Measurements from ENCODE around the gene C11orf24. TPM values are rescaled to one million over a fixed set of nuclear protein-coding genes. Genes with fewer than 3 reads are reported as not detected.

Gene C11orf24
- total RNA-seq, 2 donors from 2014 or later: 25.1 to 61.0 TPM

DNA sequence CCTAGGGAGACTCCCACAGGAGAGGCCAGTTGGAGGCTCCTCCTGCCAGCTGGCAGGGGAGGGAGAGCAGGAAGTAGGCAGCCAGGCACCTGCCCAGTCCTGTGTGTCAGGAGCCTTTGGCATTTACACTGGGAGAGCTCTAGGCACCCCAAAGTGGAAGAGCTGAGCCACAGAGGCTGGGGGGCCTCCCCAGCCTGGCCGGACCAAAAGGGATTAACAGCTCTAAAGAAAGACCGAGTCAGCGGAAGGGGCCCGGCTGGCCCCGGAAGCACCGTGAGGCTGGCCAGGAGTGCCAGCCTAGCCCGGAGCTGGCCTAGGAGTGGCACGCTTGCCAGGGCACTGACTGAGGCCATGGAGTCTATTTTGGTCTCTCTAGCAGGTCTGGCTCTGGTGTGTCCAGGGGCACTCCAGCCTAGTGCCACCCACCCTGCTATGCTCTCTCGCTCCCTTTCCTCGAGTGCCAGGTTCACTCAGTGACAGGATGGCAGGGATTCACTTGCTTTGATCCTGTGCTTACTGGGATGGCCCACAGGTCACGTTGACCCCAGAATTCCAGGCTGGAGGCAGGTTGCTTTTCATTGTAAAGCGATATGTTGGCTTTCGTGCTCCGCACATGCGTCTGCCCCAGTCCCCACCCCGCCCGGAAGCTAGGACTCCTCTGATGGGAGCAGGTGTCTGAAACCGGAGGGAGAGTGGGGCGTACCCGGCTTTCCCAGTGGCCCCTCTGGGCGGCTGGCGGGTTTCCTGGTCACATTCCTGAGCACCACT, 55.4 kb downstream of the C11orf24 start:
- peak; percentile 58 for DNase-seq (ENCODE audit: low spot score)
- WGBS: 62% methylated on average over 22 of the region's 22 CpGs
- Histone ChIP-seq H3K27me3 (replicated peaks; ENCODE audit: insufficient read depth) (no peaks in the 10 kb centered on the region), H3K4me3 (no peak overlapping the region), H3K36me3 (no peaks in the 10 kb centered on the region), H3K27ac (peak overlapping the region in 1 of 2 donors; percentile 53), H3K4me1 (replicated peaks) (no peaks in the 10 kb centered on the region), H3K9me3 (no peaks in the 10 kb centered on the region)
- TF ChIP-seq POLR2AphosphoS5 (IDR thresholded peaks at IDR 0.05) (peak; percentile 38), POLR2A (IDR thresholded peaks at IDR 0.05) (no peak)
- TF ChIP-seq, protein P1, sequence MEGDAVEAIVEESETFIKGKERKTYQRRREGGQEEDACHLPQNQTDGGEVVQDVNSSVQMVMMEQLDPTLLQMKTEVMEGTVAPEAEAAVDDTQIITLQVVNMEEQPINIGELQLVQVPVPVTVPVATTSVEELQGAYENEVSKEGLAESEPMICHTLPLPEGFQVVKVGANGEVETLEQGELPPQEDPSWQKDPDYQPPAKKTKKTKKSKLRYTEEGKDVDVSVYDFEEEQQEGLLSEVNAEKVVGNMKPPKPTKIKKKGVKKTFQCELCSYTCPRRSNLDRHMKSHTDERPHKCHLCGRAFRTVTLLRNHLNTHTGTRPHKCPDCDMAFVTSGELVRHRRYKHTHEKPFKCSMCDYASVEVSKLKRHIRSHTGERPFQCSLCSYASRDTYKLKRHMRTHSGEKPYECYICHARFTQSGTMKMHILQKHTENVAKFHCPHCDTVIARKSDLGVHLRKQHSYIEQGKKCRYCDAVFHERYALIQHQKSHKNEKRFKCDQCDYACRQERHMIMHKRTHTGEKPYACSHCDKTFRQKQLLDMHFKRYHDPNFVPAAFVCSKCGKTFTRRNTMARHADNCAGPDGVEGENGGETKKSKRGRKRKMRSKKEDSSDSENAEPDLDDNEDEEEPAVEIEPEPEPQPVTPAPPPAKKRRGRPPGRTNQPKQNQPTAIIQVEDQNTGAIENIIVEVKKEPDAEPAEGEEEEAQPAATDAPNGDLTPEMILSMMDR (IDR thresholded peaks at IDR 0.05): no peak
- intact Hi-C loops (cut with DNase I): no loop called here

GRCh38 chr11:68215524-68216170, 56.1 kb downstream of the C11orf24 start:
- DNase-seq (ENCODE audit: low spot score): no peak
- TF ChIP-seq POLR2A (IDR thresholded peaks at IDR 0.05) (no peak), POLR2AphosphoS5 (IDR thresholded peaks at IDR 0.05) (no peak)
- TF ChIP-seq, protein P1 (IDR thresholded peaks at IDR 0.05): no peak
- WGBS: 75% methylated on average over 6 of the region's 6 CpGs
- H3K27ac ChIP-seq: peak overlapping the region in 1 of 2 donors; percentile 53
- H3K4me3 ChIP-seq: no peak overlapping the region
- no peaks in the 10 kb centered on the region for H3K36me3 ChIP-seq
- intact Hi-C loops (cut with DNase I): no loop called here
- no peaks in the 10 kb centered on the region for H3K9me3 ChIP-seq
- no peaks in the 10 kb centered on the region for H3K27me3 ChIP-seq (replicated peaks; ENCODE audit: insufficient read depth)
- H3K4me1 ChIP-seq (replicated peaks): no peaks in the 10 kb centered on the region

GRCh38 chr11:68215087-68215445, 56.7 kb downstream of the C11orf24 start:
- no peak for DNase-seq (ENCODE audit: low spot score)
- 75% methylated on average over 15 of the region's 15 CpGs for WGBS
- Histone ChIP-seq H3K36me3 (no peaks in the 10 kb centered on the region), H3K9me3 (no peaks in the 10 kb centered on the region), H3K27ac (no peak overlapping the region), H3K4me1 (replicated peaks) (no peaks in the 10 kb centered on the region), H3K4me3 (no peak overlapping the region), H3K27me3 (replicated peaks; ENCODE audit: insufficient read depth) (no peaks in the 10 kb centered on the region)
- no peak for TF ChIP-seq POLR2A (IDR thresholded peaks at IDR 0.05)
- TF ChIP-seq POLR2AphosphoS5 (IDR thresholded peaks at IDR 0.05): no peak
- TF ChIP-seq, protein P1 (IDR thresholded peaks at IDR 0.05): no peak
- intact Hi-C loops (cut with DNase I): no loop called here

DNA sequence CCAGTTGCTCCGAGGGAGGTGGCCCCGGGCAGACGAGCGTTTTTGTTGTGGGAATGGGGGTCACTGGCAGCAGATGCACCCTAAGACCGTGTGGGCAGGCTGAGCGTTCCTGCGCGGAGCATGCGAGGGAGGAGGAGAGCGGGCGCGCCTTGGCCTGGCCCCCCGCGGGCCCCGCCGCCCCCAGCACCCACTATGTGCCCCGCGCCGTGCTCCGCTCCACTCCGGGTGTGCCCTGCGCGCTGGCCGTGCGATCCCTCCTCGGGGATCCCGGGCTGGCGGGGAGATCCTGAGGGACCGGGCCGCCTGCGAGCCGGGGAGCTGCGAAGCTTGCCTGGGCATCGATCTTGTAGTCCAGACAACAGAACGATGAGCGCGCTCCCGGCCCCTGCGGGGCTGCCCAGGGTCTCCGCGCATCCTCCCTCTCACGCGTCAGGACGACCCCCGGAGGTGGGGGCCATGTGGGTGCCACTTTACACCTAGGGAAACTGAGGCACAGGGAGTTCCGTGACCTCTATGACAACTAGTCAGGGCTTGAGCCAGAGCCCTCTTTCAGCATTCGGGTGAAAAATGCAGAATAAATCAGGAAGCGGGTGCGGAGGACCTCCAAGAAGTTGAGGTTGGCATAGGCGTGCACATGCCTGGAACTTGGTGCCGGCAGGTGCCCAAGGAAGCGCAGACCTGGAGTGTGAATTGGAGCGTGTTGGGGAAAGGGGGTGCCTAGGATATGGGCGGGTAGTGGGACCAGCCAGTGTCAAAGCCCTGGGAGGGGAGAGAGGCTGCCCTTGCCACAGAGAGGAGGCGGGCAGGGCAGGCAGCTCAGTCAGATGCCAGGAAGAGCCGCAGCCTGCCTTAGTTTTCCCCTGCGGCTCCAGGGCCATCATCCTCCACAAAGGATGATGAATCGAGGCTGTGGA, 57.3 kb downstream of the C11orf24 start:
- intact Hi-C loops (cut with DNase I): no loop called here
- Histone ChIP-seq H3K36me3 (no peaks in the 10 kb centered on the region), H3K27me3 (replicated peaks; ENCODE audit: insufficient read depth) (no peaks in the 10 kb centered on the region), H3K4me3 (peak overlapping the region; percentile 66 to 92), H3K9me3 (no peaks in the 10 kb centered on the region), H3K27ac (peak overlapping the region; percentile 98 to 99), H3K4me1 (replicated peaks) (no peaks in the 10 kb centered on the region)
- WGBS: 20% methylated on average over 51 of the region's 58 CpGs
- TF ChIP-seq, protein P1 (IDR thresholded peaks at IDR 0.05): no peak
- TF ChIP-seq POLR2AphosphoS5 (IDR thresholded peaks at IDR 0.05) (no peak), POLR2A (IDR thresholded peaks at IDR 0.05) (no peak)
- no peak for DNase-seq (ENCODE audit: low spot score)
